Measurements from ENCODE around the gene PDCD1.
"Not testable (repeated sequence)": the region's sequence is repeated elsewhere in the genome, so short reads cannot be mapped to it uniquely, and the experiment has no call there.

PDCD1 gene

GRCh38 chr2:241804326-241805229, 54.1 kb downstream of the PDCD1 start:
- DNase-seq (ENCODE audit: low read depth): peak; percentile 44
- TF ChIP-seq CTCF (IDR thresholded peaks at IDR 0.05; ENCODE audit: insufficient read depth, low read depth, low read length, missing control alignments): peak; percentile 31
- H3K4me3 ChIP-seq (ENCODE audit: low read depth, low read length): peak overlapping the region; percentile 63

- peak overlapping the region; percentile 63 for H3K4me3 ChIP-seq (ENCODE audit: low read depth, low read length)
- DNase-seq (ENCODE audit: low read depth): peak; percentile 69
- TF ChIP-seq CTCF (IDR thresholded peaks at IDR 0.05; ENCODE audit: insufficient read depth, low read depth, low read length, missing control alignments): no peak
These were observed 55.0 kb downstream of the PDCD1 start for GRCh38 chr2:241803387-241804325.

- DNase-seq (ENCODE audit: low read depth): no peak
- no peak for TF ChIP-seq CTCF (IDR thresholded peaks at IDR 0.05; ENCODE audit: insufficient read depth, low read depth, low read length, missing control alignments)
- no peak overlapping the region for H3K4me3 ChIP-seq (ENCODE audit: low read depth, low read length)
These were observed 56.0 kb downstream of the PDCD1 start for GRCh38 chr2:241802421-241803318.

GRCh38 chr2:241801611-241802420, 56.9 kb downstream of the PDCD1 start:
- TF ChIP-seq CTCF (IDR thresholded peaks at IDR 0.05; ENCODE audit: insufficient read depth, low read depth, low read length, missing control alignments): no peak
- DNase-seq (ENCODE audit: low read depth): no peak
- H3K4me3 ChIP-seq (ENCODE audit: low read depth, low read length): no peak overlapping the region

- not testable (repeated sequence) for H3K4me3 ChIP-seq (ENCODE audit: low read depth, low read length); DNase-seq (ENCODE audit: low read depth)
These were observed 58.3 kb downstream of the PDCD1 start for GRCh38 chr2:241800198-241800903.
